Fibroblast of the aortic adventitia (primary cell): ENCODE measurements around the gene LRRC51. TPM values are rescaled to one million over a fixed set of nuclear protein-coding genes. Genes with fewer than 3 reads are reported as not detected.
A peak's percentile ranks its signal among the peaks of the same experiment; 100 is the strongest.

Experiments
- DNase-seq: peaks from one replicate; pipeline ENCODE4 v3.0.0-alpha.2; 2010; ENCODE audit warnings: low read depth
- H3K4me3 ChIP-seq: 2 replicates; pipeline ENCODE4 v1.5.1; 2011; ENCODE audit warnings: low read depth, mild to moderate bottlenecking, control low read depth, low read length, moderate library complexity
- CTCF ChIP-seq: IDR thresholded peaks from 2 replicates; pipeline ENCODE4 v1.5.1; 2011; ENCODE audit warnings: mild to moderate bottlenecking, low read length, control low read depth, inconsistent platforms; ENCODE audit not compliant: insufficient read depth
- total RNA-seq: library from RNA; depleted of rRNA; stranded (reverse); fragments of >200 nt; gene quantifications from 2 replicates; pipeline ENCODE4 v1.2.3, GENCODE V29; 2012; ENCODE audit warnings: low replicate concordance

The LRRC51 gene
- total RNA-seq, 1 donor: 8.9 TPM

GRCh38 chr11:72103754-72104167, 23.1 kb downstream of the LRRC51 start:
- peak overlapping the region; percentile 53 for H3K4me3 ChIP-seq
- TF ChIP-seq CTCF: no peak
- no peak for DNase-seq

GRCh38 chr11:72105888-72106287, 25.2 kb downstream of the LRRC51 start, which contains the start of gene TOMT:
TSS of gene TOMT (plus strand) at chr11:72105924. CDS start at chr11:72105952, 28 bp downstream.
- no peak within 1 kb of the TSS for H3K4me3 ChIP-seq
- DNase-seq: no peak
- TF ChIP-seq CTCF: no peak

- no peak for TF ChIP-seq CTCF
- peak overlapping the region; percentile 68 for H3K4me3 ChIP-seq
- DNase-seq: no peak
These were observed 30.9 kb downstream of the LRRC51 start for GRCh38 chr11:72111300-72112142.

- DNase-seq: peak; percentile 100
- peak within 1 kb of the TSS; percentile 88 for H3K4me3 ChIP-seq
- TF ChIP-seq CTCF: no peak
These were observed 31.7 kb downstream of the LRRC51 start, which contains the start of gene ANAPC15 for GRCh38 chr11:72112143-72112977. TSS of gene ANAPC15 (minus strand) at chr11:72112695. CDS start at chr11:72111276, 1,419 bp downstream.

- peak; percentile 37 for DNase-seq
- H3K4me3 ChIP-seq: peak overlapping the region; percentile 63
- TF ChIP-seq CTCF: no peak
These were observed 32.5 kb downstream of the LRRC51 start for GRCh38 chr11:72112978-72113808.

DNA sequence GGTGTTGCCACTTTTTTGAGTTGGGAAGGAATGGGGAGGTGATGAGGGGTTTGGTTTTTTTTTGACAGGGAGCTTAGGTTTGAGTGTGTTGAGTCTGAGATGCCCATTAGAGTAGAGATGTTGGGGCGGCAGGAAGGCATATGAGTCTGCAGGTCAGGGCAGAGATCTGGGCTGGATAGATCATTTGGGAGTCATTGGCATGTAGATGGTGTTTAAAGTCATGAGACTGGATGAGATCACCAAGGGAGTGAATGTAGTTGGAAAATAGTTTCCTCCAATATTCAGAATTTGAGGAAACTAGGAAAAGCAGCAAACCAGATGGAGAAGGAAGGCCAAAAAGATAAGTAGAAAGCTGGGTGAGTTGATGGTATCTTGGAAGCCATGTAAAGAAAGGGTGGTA, 33.9 kb downstream of the LRRC51 start:
- no peak overlapping the region for H3K4me3 ChIP-seq
- TF ChIP-seq CTCF: no peak
- peak; percentile 13 for DNase-seq
